Effector memory CD8-positive, alpha-beta T cell (primary cell): ENCODE results near the gene TLR9.

Experiments used
- ATAC-seq: fragments of 150-1000 bp; cut with Tn5 transposase; replicated peaks from 2 replicates; pipeline ENCODE4 v1.10.0; 2021; ENCODE audit warnings: mild to moderate bottlenecking, moderate library complexity
- DNase-seq, 3 experiments: peaks; one replicate each; pipeline ENCODE4 v3.0.0; 2021
- H3K27ac Mint-ChIP-seq, 2 donors: one replicate each; pipeline ENCODE4 v1.8.0; 2022; ENCODE audit warnings: mild to moderate bottlenecking in 2 of 2, mixed read lengths in 2 of 2, moderate library complexity in 2 of 2
- H3K27me3 Mint-ChIP-seq, 2 donors: one replicate each; pipeline ENCODE4 v1.8.0; 2022; ENCODE audit warnings: mixed read lengths in 2 of 2
- H3K36me3 Mint-ChIP-seq: one replicate; pipeline ENCODE4 v1.8.0; 2022; ENCODE audit warnings: mild to moderate bottlenecking, moderate library complexity, mixed read lengths; ENCODE audit not compliant: insufficient read depth
- H3K4me1 Mint-ChIP-seq, 2 donors: one replicate each; pipeline ENCODE4 v1.8.0; 2022; ENCODE audit warnings: low read depth in 2 of 2, mixed read lengths in 2 of 2
- H3K4me3 Mint-ChIP-seq, 2 donors: one replicate each; pipeline ENCODE4 v1.8.0; 2022; ENCODE audit warnings: mild to moderate bottlenecking in 2 of 2, mixed read lengths in 2 of 2, moderate library complexity in 2 of 2
- H3K9me3 Mint-ChIP-seq, 2 donors: one replicate each; pipeline ENCODE4 v1.8.0; 2022; ENCODE audit warnings: mixed read lengths in 2 of 2

The TLR9 gene

DNA sequence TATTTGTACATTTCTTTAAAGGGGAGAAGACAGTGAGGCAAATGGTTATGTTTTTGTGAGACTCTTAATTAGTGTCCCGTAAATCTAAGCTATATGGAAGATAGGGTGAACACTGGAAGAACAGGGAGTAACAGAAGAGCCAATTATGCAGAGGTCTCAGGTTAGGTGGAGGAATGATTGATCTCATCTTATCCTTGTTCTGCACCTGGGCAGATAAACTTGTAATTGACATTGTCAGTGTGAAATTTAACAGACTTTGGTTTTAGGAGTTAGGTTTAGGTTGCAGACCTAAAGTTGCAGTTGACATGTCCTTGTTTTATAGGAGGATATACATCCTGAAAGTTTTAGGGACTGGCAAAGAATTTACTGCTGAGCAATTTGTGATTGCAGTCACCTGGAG is 16.6 kb upstream of the TLR9 start:
- no peak for DNase-seq
- no peaks in the 10 kb centered on the region for H3K9me3 Mint-ChIP-seq
- ATAC-seq = no peak
- peaks cover 34% of the 10 kb centered on the region for H3K36me3 Mint-ChIP-seq
- no peak overlapping the region for H3K27ac Mint-ChIP-seq
- H3K4me3 Mint-ChIP-seq = no peak overlapping the region
- peaks cover 56 to 64% of the 10 kb centered on the region in 2 donors for H3K4me1 Mint-ChIP-seq
- no peaks in the 10 kb centered on the region for H3K27me3 Mint-ChIP-seq

DNA sequence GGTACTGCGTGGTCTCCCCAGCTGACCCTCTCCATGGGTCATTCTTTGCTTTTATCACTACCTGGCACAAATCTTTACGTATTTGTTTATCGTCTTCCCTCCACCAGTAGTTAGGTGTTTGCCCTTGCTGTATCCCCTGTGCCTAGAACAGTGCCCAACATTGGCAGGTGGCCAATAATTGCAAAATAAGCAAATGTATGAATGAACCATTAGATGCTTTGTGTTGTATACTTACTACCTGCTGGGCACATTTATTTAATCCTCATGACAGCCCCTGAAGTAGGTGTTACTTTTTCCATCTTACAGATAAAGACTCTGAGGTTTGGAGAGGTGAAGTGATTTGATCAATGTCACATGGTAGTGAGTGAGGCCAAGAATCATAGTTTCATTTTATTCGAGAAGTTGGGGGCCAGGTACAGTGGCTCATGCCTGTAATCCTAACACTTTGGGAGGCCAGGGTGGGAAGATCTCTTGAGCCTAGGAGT is 15.5 kb upstream of the TLR9 start:
- Mint-ChIP-seq H3K9me3 (no peaks in the 10 kb centered on the region), H3K36me3 (peaks cover 31% of the 10 kb centered on the region), H3K27ac (peak overlapping the region; percentile 93 to 95), H3K4me3 (peak overlapping the region; percentile 97 to 98), H3K4me1 (peaks cover 54 to 65% of the 10 kb centered on the region in 2 donors), H3K27me3 (no peaks in the 10 kb centered on the region)
- ATAC-seq (no peak), DNase-seq (no peak)

DNA sequence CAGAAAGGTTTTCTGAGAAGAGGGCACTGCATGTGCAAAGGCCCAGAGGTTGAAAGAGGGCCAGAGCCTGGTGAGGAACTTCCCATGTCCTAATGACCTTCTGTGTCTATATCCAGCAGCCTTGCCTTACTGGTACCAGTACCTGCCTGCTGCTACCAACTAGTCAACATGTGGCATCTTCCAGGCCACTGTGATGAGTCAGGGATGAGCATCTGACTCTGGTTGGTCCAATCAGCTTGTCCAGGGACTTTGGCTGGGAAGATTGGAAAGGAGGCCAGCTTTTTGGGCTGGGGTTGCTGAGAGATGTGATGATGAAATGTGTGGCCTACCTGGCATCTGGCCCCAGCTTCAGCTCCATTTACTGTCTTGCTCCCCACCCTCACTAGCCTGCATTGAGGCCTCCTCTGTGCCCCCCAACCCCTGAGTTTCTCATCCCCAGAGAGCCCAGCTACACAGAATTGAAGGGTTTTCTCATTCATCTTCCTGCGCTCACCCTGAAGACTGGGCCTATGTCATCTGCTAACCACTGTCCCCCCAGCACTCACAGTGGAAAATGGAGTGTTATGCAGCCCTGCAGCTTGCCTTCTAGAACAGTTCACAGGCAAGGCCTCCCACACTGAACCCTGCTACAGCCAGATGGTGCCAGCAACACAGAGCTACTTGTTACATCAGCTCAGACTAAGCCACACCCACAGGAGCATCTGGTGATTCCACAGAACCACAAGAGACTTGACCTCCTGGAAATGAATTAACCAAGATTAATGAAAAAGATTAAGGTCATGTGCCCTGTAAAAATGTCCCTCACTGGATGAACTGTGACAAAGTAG is 14.8 kb upstream of the TLR9 start:
- no peaks in the 10 kb centered on the region for H3K9me3 Mint-ChIP-seq
- peak overlapping the region; percentile 97 to 98 for H3K4me3 Mint-ChIP-seq
- no peak for DNase-seq
- H3K36me3 Mint-ChIP-seq = peaks cover 29% of the 10 kb centered on the region
- H3K4me1 Mint-ChIP-seq = peaks cover 58 to 71% of the 10 kb centered on the region in 2 donors
- no peak for ATAC-seq
- no peaks in the 10 kb centered on the region for H3K27me3 Mint-ChIP-seq
- H3K27ac Mint-ChIP-seq = peak overlapping the region; percentile 93 to 95

DNA sequence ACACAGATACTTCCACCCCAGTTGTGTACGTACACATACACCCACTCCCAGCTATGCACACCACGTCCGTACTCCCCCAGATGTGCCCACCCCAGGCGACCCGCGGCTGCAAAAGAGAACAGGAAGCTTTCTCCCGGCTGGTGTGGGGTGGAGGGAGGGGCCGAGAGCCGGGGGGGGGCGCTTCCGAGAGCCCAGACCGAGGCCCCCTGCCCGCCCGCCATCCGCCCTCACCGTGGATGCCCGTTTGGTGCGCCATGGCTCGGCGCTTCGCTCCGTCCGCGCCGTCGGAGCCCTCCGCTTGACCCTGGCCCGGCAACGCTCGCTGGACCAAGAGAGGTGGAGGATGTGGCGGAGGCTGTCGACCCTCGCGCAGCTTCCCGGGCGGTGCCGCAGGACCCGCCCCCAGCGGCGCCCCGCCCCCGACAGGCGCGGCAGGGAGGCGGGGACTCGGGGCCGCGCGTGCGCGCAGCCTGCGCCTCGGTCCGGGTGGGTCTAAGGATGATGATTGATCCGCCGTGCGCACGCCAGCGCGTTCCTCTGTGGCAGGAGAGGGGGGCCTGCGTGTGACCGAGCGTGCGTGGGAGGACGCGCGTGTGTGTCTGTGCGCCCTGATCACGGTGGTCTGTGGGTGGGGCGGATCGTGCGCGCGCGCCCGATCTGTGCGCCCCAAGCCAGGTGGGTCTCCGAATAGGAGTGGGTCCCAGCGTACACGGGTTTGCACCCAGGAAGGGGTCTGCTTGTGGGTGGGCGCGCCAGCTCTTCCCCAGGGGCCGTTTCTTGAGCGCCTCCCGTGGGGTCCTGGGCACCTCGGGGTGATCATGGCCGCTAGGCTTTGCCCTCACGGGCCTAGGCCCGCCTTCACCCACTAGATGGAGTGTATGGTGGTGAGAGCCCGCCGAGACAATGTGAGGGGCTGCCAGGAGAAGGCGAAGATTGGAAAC is 13.6 kb upstream of the TLR9 start, which contains the start of gene TWF2:
Gene TWF2, minus strand, starts transcription at position 398 of the 941 bp plus-strand sequence. Its CDS starts 142 bp downstream, at position 256.
- H3K36me3 Mint-ChIP-seq = peaks cover 29% of the 10 kb centered on the region
- H3K4me3 Mint-ChIP-seq = peak within 1 kb of the TSS; percentile 97 to 98
- no peaks in the 10 kb centered on the region for H3K9me3 Mint-ChIP-seq
- H3K27me3 Mint-ChIP-seq = no peaks in the 10 kb centered on the region
- DNase-seq (peak; percentile 78 to 84 (median 83)), ATAC-seq (peak; percentile 80)
- peak within 1 kb of the TSS; percentile 93 to 95 for H3K27ac Mint-ChIP-seq
- H3K4me1 Mint-ChIP-seq = peaks cover 54 to 73% of the 10 kb centered on the region in 2 donors

DNA sequence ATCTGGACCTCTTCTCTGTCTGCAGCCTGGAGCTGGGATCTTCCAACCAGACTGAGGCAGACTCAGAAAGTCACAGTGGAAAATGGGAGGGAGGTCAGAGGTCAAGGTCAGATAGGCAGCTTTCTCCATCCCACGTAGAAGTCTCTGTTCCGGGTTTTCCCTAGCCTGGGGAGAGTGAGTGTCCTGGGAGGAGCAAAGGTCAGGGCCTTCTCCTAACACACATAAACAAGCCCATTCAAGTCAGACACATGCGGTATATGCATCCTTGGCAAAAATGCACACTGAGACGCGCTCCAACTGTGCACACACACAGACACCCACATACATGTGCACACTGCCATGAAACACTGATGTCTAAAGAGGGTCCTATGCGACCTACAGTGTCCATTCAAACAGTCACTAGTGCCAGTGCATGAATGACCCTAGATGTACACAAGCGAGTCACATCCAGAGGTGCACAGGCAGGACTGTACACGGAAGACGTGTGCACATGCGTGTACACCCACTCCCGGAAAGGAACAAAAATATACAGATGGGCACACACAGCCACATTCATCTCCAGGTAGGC is 12.8 kb upstream of the TLR9 start:
- H3K9me3 Mint-ChIP-seq = no peaks in the 10 kb centered on the region

DNA sequence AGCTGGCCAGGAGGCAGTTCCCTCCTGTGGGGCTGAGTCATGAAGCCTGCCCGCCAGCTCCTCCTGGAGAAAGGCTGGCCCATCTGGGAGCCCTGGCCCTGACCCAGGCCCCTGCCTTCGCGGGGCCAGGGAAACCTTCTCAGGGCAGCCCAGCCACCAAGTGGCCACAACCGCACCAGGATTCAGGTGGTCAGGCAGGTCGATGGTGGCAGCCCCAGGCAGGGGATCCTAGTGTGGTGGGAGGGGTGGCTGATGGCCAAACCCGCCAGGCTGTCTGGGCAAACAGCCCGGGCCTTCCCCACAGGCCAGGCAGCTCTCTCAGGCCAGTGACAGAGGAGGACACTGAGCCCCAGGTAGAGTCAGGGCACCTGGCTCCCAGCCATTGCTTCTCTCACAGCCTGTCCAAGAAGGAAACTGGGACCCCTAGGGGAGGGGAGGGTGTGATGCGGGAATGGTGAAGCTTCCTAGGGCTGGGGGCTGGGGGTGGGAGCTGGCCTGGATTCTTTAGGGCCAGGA is 12.3 kb upstream of the TLR9 start:
- Mint-ChIP-seq H3K4me1 (peaks cover 59 to 66% of the 10 kb centered on the region in 2 donors), H3K4me3 (peak overlapping the region; percentile 97 to 98), H3K9me3 (no peaks in the 10 kb centered on the region), H3K27ac (peak overlapping the region; percentile 93 to 95), H3K27me3 (no peaks in the 10 kb centered on the region), H3K36me3 (peaks cover 33% of the 10 kb centered on the region)
- DNase-seq = no peak
- ATAC-seq = no peak

More for the DNA sequence above, 12.8 kb upstream of the TLR9 start:
- Mint-ChIP-seq H3K4me1 (peaks cover 57 to 70% of the 10 kb centered on the region in 2 donors), H3K27ac (peak overlapping the region; percentile 93 to 95), H3K36me3 (peaks cover 33% of the 10 kb centered on the region), H3K4me3 (peak overlapping the region; percentile 97 to 98), H3K27me3 (no peaks in the 10 kb centered on the region)
- ATAC-seq (no peak), DNase-seq (no peak)

DNA sequence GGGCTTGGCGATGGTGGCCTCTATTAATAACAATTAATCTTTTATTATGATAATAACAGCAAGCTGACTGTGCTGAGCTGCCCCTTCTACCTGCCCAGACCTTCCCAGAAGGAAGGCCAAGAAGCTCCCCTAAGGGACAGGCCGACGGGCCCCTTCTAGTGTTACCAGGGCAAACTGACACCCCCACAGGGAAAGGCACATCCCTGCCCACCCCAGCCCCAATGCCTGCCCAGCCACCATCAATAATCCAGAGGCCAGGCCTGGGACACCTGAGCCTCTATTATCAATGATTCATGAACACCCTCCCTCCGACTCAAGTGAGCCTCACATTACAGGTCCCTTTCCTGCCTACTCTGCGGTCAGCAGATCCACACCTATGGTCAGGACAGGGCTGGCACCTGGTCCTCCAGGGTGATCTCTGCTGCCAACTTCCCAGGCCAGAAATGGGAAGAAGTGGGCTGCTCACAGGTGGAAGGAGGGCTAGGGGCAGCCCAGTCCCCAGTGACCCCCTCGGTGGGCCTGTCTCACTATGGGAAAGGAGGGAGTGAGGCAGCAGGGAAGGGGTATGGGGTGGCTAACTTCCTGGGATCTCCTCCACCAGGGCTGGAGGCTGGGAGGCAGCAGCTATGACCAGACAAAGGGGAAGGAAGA is 11.7 kb upstream of the TLR9 start:
- Mint-ChIP-seq H3K27me3 (no peaks in the 10 kb centered on the region), H3K4me1 (peaks cover 63 to 70% of the 10 kb centered on the region in 2 donors), H3K36me3 (peaks cover 39% of the 10 kb centered on the region), H3K9me3 (no peaks in the 10 kb centered on the region), H3K27ac (peak overlapping the region; percentile 93 to 95), H3K4me3 (peak overlapping the region; percentile 97 to 98)
- ATAC-seq (no peak), DNase-seq (no peak)

DNA sequence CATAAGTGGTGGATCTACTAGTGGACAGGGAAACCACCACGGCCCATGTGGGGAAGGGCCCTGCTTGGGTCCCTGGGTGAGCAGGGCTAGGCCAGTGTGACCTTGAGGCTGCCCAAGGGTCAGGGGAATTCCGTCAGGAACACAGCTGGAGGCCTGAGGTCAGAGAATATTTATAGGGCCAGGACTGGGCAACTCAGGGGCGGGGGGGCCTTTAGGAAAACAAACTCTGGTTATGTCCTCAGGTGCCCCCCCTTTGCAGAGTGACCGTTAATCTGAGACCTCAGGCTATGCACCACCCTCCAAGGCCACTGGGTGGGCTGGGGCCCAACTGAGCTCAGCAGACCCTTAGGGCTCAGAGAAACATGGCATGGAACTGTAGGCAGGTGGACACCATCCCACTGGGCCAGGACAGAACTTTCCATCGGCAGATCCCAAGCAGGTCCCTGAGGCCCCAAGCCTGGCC is 11.0 kb upstream of the TLR9 start:
- ATAC-seq (no peak), DNase-seq (no peak)
- Mint-ChIP-seq H3K9me3 (no peaks in the 10 kb centered on the region), H3K4me1 (peaks cover 69 to 73% of the 10 kb centered on the region in 2 donors), H3K36me3 (peaks cover 44% of the 10 kb centered on the region), H3K27ac (peak overlapping the region in 1 of 2 donors; percentile 93), H3K4me3 (peak overlapping the region; percentile 46 to 98), H3K27me3 (no peaks in the 10 kb centered on the region)

DNA sequence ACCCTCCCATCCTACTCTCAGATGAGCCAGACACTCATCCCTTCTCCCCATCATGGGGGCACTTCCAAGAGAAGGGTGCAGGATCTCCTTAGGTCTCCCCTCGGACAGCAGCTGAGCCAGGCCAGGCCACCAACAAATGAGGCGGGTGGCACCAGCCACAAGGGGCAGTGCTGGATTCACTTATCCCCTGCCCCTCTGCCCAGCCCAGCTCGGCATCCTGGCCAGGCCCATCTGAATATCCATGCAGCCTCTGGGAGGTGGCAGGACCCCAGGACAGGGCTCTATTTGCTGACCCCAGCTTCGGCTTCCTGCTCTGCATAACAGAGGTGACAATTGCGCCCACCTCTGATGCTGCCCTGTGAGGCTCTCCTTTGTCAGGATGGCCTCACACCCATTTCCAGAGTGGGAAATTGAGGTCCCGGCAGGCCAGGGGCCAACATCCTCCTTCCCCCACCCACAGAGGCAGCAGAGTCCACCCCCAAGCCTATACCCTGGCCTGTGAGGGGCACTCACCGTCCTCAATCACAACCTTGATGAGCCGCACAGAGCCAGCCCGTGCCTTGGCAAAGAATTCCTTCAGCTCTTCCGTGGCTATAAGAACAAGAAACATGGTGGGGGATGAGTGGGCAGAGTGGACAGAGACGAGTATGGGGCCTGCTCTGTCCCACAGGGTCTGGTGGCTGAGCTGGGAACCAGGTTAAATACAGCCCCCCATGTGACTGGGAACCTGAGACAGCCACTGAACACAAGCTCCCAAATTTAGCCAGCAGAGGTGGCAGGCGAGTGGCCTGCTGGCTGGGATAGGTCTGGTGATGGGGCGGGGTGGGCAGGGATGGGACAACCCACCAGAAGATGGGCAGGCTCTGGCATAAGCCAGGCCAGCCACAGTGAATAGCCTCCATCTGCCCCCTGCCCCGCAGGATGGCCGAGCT is 9.3 kb upstream of the TLR9 start:
- DNase-seq (no peak), ATAC-seq (no peak)
- peak overlapping the region in 1 of 2 donors; percentile 33 for H3K4me3 Mint-ChIP-seq
- peaks cover 52% of the 10 kb centered on the region for H3K36me3 Mint-ChIP-seq
- peaks cover 59 to 60% of the 10 kb centered on the region in 2 donors for H3K4me1 Mint-ChIP-seq
- H3K9me3 Mint-ChIP-seq = no peaks in the 10 kb centered on the region
- no peaks in the 10 kb centered on the region for H3K27me3 Mint-ChIP-seq
- peak overlapping the region; percentile 62 to 93 for H3K27ac Mint-ChIP-seq

DNA sequence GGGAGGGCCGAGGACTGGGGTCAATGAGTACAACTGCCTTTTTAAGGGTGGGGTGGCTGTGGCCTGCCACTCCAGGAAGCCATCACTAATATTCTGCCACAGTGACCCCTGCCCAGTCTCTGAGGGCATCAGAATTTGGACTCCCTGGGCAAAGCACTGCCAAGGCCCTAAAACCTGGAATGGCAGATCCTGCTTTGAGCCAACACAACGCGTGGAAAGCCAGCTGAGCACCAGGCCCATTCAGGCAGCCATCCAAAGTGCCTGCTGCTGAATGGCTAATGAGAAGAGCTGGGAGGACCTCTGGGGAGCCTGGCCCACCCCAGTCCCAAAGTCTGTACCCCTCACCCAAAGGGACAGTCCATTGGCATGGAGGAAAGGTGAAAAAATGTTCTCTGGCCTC is 8.5 kb upstream of the TLR9 start:
- no peaks in the 10 kb centered on the region for H3K27me3 Mint-ChIP-seq
- ATAC-seq (no peak), DNase-seq (no peak)
- H3K27ac Mint-ChIP-seq = peak overlapping the region in 1 of 2 donors; percentile 82
- H3K36me3 Mint-ChIP-seq = peaks cover 52% of the 10 kb centered on the region
- no peaks in the 10 kb centered on the region for H3K9me3 Mint-ChIP-seq
- peaks cover 54 to 55% of the 10 kb centered on the region in 2 donors for H3K4me1 Mint-ChIP-seq
- no peak overlapping the region for H3K4me3 Mint-ChIP-seq

DNA sequence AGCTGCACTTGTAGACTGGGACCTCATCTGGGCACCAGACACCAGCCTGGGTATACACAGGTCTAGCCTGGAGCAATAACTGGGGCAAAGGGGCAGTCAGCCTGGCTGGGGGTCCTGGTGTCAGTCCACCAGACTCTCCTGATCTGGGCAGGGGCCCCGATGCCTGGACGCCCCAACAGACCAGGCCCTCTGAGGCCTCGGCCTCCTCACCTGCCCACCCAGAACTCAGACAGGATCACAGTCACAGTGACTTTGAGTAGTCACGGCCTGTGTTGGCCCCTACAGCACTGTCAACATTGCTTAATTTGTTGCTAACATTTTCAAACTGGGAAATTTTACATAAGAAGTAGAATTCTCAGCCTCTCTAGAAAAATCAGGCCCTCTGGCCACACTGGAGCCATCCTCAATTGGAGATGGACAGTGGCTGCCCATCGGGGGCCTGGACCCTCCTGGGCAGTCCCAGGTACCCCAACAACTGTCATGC is 7.7 kb upstream of the TLR9 start:
- Mint-ChIP-seq H3K36me3 (peaks cover 51% of the 10 kb centered on the region), H3K4me3 (no peak overlapping the region), H3K4me1 (peaks cover 50% of the 10 kb centered on the region in 2 donors), H3K27ac (peak overlapping the region; percentile 15 to 73), H3K27me3 (no peaks in the 10 kb centered on the region), H3K9me3 (no peaks in the 10 kb centered on the region)
- no peak for DNase-seq
- ATAC-seq = no peak
